Stimulated activated CD8-positive, alpha-beta memory T cell treated with anti-CD3 and anti-CD28 coated beads, Interleukin-7, amount 100 ng/mL, for 48 hours (primary cell): ENCODE data around the gene IMPA2.
"Not testable (repeated sequence)": the region's sequence is repeated elsewhere in the genome, so short reads cannot be mapped to it uniquely, and the experiment has no call there.

Source experiments
- DNase-seq, 2 donors: peaks; one replicate each; pipeline ENCODE4 v3.0.0-alpha.2; 2020; ENCODE audit warnings: low read depth in 1 of 2; ENCODE audit errors: extremely low read depth in 1 of 2

IMPA2 gene

GRCh38 chr18:12067671-12068070, 86.4 kb downstream of the IMPA2 start:
- no peak for DNase-seq

DNA sequence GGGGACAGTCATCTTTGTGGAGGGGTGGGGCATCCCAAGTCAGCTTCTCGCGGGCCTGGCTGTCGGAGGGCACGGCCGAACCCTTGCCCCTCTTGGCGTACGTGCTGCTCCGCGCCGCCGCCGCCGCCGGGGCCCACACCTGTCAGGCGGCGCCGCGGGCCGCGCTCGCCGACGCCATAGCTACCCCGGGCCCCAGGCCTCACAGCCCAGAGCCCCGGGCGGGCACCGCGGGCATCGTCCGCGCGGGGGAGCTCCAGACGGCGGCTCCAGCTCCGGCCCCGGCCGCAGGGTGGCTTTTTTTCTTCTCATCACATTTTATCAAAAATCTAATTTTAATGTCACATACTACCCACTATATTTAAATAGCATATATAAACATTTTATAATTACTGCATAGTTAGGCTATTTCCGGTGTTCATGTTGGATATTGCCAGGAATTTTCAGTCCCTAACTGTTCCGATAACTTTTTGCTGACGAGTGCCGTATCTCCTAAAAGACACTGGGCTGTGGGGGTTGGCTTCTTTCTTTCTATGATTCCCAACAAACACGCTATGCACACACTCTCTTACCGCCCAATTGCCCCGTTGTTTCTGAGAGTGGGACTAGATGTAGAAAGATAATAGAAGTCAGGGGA, 87.1 kb downstream of the IMPA2 start:
- DNase-seq: not testable (repeated sequence)

- no peak for DNase-seq
Measured at GRCh38 chr18:12068950-12069320, 87.6 kb downstream of the IMPA2 start.

DNA sequence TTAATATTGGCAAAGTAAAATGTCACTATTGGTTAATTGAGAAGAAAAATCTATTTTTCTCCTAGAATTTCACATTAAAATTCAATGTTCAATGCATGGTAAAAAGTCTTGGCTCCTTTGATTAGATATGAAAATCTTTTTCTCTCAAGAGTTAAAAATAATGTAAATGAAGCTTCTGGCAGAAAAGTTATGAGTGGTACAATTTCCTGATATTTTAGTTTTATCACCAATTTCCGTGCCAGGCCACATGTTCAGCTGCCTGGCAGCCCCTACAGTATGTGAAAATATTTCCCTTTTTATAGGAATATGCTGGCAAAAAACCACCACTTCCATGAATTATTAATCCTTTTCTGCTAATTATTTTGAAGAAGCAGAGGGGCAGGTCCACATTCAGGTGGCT, 89.8 kb downstream of the IMPA2 start:
- DNase-seq: not testable (repeated sequence)

DNA sequence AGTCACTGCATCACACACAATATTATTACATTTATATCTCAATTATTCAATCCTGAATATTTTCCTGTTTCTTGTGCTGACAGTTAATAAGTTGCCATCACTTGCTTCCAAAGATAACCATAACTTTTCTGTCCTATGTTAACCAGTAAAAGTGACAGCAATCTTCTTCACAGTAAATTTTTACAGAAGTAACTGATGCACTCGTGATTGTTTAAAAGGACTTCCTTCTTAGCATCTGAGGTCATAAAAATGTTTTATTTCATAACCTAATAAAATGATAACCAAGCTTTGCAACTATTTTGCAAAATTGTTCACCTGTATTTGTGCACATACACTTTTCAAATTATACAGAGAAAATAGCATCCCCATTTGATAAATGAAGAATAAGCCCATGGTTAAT, 91.7 kb downstream of the IMPA2 start:
- DNase-seq: no peak

DNA sequence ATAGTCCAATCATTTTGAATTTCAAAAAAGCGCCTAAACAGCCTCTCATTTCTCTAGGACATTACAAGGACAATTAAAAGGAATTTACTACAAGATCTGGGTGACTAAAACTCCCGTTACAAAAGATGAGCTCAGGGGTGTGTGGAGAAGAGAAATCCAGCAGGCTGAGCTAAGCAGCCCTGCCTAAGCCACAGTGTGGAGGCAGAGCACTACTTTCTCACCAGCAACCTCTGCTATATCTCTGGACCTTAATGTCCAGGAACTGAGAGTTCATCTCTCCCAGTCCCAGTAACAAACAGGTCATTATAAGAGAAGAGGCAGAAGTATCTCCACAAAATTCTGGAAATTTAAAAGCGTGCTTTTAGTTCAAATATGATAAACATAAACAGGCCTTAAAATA, 93.4 kb downstream of the IMPA2 start:
- no peak for DNase-seq

DNA sequence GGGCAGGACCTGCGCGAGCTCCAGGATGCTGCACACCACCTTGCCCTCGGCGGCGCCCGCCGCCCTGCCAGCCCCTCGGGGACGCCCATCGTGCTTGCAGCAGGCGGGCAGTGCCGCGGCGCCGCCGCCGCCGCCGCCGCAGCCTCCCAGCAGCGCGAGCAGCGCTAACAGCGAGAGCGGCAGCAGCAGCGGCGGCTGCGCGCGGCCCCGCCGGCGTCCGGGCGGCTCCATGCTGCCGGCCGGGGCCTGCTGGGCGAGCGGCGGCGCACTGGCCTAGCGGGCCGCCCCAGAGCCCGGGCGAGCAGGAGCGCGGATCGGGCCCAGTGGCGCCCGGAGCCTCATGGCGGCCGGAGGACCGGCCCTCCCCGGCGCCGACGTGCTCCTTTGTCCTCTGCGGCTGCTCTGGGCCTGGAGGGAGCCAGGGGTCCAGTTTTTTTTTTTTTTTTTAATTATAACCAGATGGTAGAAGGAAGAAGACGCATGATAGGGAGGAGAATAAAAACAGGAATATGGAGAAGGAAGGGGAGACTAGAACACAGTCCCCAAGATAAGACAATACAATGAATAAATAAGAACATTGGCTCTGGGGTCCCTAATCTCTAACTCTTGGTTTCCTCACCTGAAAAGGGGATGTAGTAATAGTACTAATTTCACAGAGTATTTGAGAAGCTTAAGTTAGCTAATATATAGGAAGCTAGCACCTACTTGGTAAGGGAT, 95.3 kb downstream of the IMPA2 start:
- DNase-seq: no peak

GRCh38 chr18:12077994-12078393, 96.7 kb downstream of the IMPA2 start:
- not testable (repeated sequence) for DNase-seq

DNA sequence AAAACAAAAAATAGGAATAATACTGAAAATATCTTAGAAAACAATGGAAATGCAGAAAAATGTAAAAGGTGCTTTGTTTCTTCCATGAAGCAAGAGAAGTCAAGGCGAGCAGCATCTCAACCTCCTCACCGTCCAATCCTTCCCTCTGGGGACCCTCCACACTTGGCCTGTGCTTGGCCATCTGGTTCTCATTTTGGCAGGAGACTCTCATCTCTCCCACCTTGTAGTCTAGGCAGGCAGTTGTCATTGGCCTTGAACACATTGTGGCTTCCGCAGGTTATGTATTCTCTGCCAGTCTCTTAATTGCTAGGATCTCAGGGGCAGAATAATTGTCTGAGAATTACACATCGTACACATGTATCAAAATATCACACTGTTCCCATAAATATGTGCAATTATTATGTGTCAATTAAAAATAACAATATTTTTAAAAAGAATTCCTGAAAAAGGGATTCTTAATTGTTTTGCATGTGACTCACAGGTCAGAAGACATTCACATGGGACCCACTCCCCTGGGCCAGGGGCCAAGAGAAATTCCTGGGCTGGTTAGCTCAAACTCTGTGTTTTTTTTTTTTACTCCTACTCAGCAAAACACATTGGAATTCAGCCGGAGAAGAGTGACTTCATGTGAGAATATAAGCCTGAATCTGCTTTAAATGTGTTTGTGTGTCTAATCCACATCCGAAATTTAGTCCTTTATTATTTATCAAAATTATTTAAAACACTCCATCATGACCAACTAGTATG, 98.4 kb downstream of the IMPA2 start:
- no peak for DNase-seq
